Thoracic aorta (tissue), 2 donors: ENCODE data around the gene BHMT. TPM values are rescaled to one million over a fixed set of nuclear protein-coding genes. Genes with fewer than 3 reads are reported as not detected.

Source experiments
- ATAC-seq: fragments of 150-250 bp; one replicate; pipeline ENCODE4 v1.8.0; 2017; ENCODE audit warnings: low read depth; ENCODE audit not compliant: insufficient number of reproducible peaks, low FRiP score
- DNase-seq: peaks from one replicate; pipeline ENCODE4 v3.0.0-alpha.2; 2020; ENCODE audit warnings: low spot score
- H3K27ac ChIP-seq, 2 donors: fragments of 200-600 bp; sonication (generic); 1 replicate in 1 of 2; 2 replicates in 1 of 2; pipeline ENCODE4 v1.5.1; 2016; ENCODE audit warnings: mild to moderate bottlenecking in 2 of 2, moderate library complexity in 2 of 2
- H3K27me3 ChIP-seq: fragments of 200-600 bp; sonication (generic); replicated peaks from 2 replicates; pipeline ENCODE4 v1.6.0; 2016; ENCODE audit warnings: mild to moderate bottlenecking; ENCODE audit not compliant: insufficient read depth
- H3K36me3 ChIP-seq: fragments of 200-600 bp; sonication (generic); one replicate; pipeline ENCODE4 v1.5.1; 2016
- H3K4me1 ChIP-seq, 2 donors: fragments of 200-600 bp; sonication (generic); 1 replicate in 1 of 2; 2 replicates in 1 of 2; pipeline versions ENCODE4 v1.5.1 to v1.6.0; 2016; ENCODE audit warnings: low read depth in 2 of 2, mild to moderate bottlenecking in 1 of 2; ENCODE audit not compliant: control insufficient read depth in 1 of 2
- H3K4me3 ChIP-seq: fragments of 200-600 bp; sonication (generic); 2 replicates; pipeline ENCODE4 v1.5.1; 2016; ENCODE audit warnings: mild to moderate bottlenecking
- H3K9me3 ChIP-seq: fragments of 200-600 bp; sonication (generic); 2 replicates; pipeline ENCODE4 v1.5.1; 2016
- CTCF ChIP-seq: fragments of 200-600 bp; sonication (generic); IDR thresholded peaks from one replicate; pipeline ENCODE4 v1.5.1; 2019; ENCODE audit warnings: antibody characterized with exemption
- total RNA-seq, 2 donors: library from RNA; depleted of rRNA; stranded (reverse); fragments of >200 nt; gene quantifications; one replicate each; pipeline versions ENCODE4 v1.1.0 to v1.2.3, GENCODE V29; 2016

The BHMT gene
- total RNA-seq, 2 donors from 2014 or later = 0.41 to 2.0 TPM

- Histone ChIP-seq H3K4me3 (no peak overlapping the region), H3K27ac (no peak overlapping the region), H3K27me3 (peaks cover 8% of the 10 kb centered on the region), H3K36me3 (no peaks in the 10 kb centered on the region), H3K9me3 (no peaks in the 10 kb centered on the region), H3K4me1 (peaks cover 9 to 22% of the 10 kb centered on the region in 2 donors)
- no peak for ATAC-seq
- no peak for TF ChIP-seq CTCF
- DNase-seq = no peak
Observed at GRCh38 chr5:79111960-79112702, 522 bp downstream of the BHMT start.

- Histone ChIP-seq H3K27ac (no peak overlapping the region), H3K36me3 (no peaks in the 10 kb centered on the region), H3K4me1 (peaks cover 4 to 17% of the 10 kb centered on the region in 2 donors), H3K4me3 (no peak overlapping the region), H3K27me3 (peaks cover 8% of the 10 kb centered on the region), H3K9me3 (no peaks in the 10 kb centered on the region)
- ATAC-seq (no peak), DNase-seq (no peak)
- TF ChIP-seq CTCF = no peak
Observed at GRCh38 chr5:79112703-79113058, 1.1 kb downstream of the BHMT start.

GRCh38 chr5:79119486-79119885 lies 7.9 kb downstream of the BHMT start:
- Histone ChIP-seq H3K27ac (no peak overlapping the region), H3K4me1 (no peaks in the 10 kb centered on the region), H3K36me3 (no peaks in the 10 kb centered on the region), H3K27me3 (no peaks in the 10 kb centered on the region), H3K9me3 (no peaks in the 10 kb centered on the region), H3K4me3 (no peak overlapping the region)
- DNase-seq (no peak), ATAC-seq (no peak)
- no peak for TF ChIP-seq CTCF

- DNase-seq = no peak
- Histone ChIP-seq H3K36me3 (no peaks in the 10 kb centered on the region), H3K4me1 (no peaks in the 10 kb centered on the region), H3K27me3 (no peaks in the 10 kb centered on the region), H3K4me3 (no peak overlapping the region), H3K9me3 (no peaks in the 10 kb centered on the region), H3K27ac (no peak overlapping the region)
- TF ChIP-seq CTCF = no peak
- no peak for ATAC-seq
Observed at GRCh38 chr5:79120221-79120620, 8.6 kb downstream of the BHMT start.

GRCh38 chr5:79122973-79123372 lies 11.4 kb downstream of the BHMT start:
- Histone ChIP-seq H3K27me3 (no peaks in the 10 kb centered on the region), H3K4me1 (no peaks in the 10 kb centered on the region), H3K9me3 (no peaks in the 10 kb centered on the region), H3K36me3 (no peaks in the 10 kb centered on the region), H3K27ac (no peak overlapping the region), H3K4me3 (no peak overlapping the region)
- no peak for DNase-seq
- no peak for TF ChIP-seq CTCF
- no peak for ATAC-seq
